RWPE1 (cell line): ENCODE data around the gene DCLRE1A.

Source experiments
- CTCF ChIA-PET: fragments of 350-600 bp; sonication (Branson Sonifier 250); formaldehyde crosslinking; extraction: SDS; loops from one replicate; lab custom pipeline; 2021; lab: Yijun Ruan, JAX
- POLR2A ChIA-PET: fragments of 400-600 bp; formaldehyde crosslinking; extraction: SDS; loops from one replicate; lab custom pipeline; 2020; ENCODE audit warnings: antibody characterized with exemption; ENCODE audit not compliant: low non-redundant PET; lab: Yijun Ruan, JAX
- DNase-seq: peaks from one replicate; pipeline ENCODE4 v3.0.0; 2012; ENCODE audit warnings: low spot score
- H3K27ac ChIP-seq: fragments of 450-650 bp; 2 replicates; pipeline ENCODE4 v1.5.1; 2017
- TF ChIP-seq, protein P1 (sequence below): fragments of 450-650 bp; conservative IDR thresholded peaks from 2 replicates; pipeline ENCODE4 v1.5.1; 2017; ENCODE audit warnings: low read depth, mild to moderate bottlenecking

The DCLRE1A gene

GRCh38 chr10:113891476-113891875 is 37.6 kb upstream of the DCLRE1A start:
- no peak overlapping the region for H3K27ac ChIP-seq
- TF ChIP-seq, protein P1, sequence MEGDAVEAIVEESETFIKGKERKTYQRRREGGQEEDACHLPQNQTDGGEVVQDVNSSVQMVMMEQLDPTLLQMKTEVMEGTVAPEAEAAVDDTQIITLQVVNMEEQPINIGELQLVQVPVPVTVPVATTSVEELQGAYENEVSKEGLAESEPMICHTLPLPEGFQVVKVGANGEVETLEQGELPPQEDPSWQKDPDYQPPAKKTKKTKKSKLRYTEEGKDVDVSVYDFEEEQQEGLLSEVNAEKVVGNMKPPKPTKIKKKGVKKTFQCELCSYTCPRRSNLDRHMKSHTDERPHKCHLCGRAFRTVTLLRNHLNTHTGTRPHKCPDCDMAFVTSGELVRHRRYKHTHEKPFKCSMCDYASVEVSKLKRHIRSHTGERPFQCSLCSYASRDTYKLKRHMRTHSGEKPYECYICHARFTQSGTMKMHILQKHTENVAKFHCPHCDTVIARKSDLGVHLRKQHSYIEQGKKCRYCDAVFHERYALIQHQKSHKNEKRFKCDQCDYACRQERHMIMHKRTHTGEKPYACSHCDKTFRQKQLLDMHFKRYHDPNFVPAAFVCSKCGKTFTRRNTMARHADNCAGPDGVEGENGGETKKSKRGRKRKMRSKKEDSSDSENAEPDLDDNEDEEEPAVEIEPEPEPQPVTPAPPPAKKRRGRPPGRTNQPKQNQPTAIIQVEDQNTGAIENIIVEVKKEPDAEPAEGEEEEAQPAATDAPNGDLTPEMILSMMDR = no peak
- DNase-seq = no peak
- CTCF ChIA-PET = interaction anchor here (0.5 to 1.2 kb wide), 5 partner anchors 27 to 1826 kb away, joined by 3 to 6 read pairs (median 4); no protein-coding TSS in a partner anchor
- POLR2A ChIA-PET = no interaction called here

DNA sequence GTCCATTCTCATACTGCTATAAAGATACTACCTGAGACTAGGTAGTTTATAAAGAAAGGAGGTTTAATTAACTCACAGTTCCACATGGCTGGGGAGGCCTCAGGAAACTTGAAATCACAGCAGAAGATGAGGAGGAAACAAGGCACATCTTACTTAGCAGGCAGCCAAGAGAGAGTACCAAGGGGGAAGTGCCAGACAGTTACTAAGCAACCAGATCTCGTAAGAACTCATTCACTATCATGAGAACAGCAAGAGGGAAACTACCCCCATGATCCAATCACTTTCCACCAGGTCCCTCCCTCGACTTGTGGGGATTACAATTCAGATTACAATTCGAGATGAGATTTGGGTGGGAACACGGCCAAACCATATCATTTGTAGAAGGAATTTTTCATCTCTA is 36.9 kb upstream of the DCLRE1A start:
- ChIA-PET CTCF (interaction anchor here (0.5 kb wide), 2 partner anchors 90 to 157 kb away, joined by 3 to 4 read pairs; no protein-coding TSS in a partner anchor), POLR2A (no interaction called here)
- DNase-seq = no peak
- no peak overlapping the region for H3K27ac ChIP-seq
- TF ChIP-seq, protein P1 = no peak

DNA sequence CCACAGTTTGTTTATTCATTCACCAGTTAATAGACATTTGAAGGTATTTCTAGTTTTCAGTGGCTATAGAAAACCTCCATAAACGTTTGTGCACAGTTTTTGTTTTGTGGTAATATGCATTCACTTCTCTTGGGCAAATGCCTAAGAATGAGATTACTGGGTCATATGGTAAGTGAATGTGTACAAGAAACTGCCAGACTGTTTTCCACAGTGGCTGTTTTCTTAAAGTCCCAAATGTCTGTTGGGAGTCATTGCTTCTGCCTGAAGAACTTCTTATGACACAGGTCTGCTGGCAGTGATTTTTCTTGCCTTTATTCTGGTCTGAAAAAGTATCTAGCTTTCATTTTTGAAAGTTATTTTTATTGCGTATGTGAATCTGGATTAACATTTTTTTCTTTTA is 36.0 kb upstream of the DCLRE1A start:
- ChIA-PET CTCF (no interaction called here), POLR2A (no interaction called here)
- TF ChIP-seq, protein P1 = no peak
- H3K27ac ChIP-seq = no peak overlapping the region
- no peak for DNase-seq

DNA sequence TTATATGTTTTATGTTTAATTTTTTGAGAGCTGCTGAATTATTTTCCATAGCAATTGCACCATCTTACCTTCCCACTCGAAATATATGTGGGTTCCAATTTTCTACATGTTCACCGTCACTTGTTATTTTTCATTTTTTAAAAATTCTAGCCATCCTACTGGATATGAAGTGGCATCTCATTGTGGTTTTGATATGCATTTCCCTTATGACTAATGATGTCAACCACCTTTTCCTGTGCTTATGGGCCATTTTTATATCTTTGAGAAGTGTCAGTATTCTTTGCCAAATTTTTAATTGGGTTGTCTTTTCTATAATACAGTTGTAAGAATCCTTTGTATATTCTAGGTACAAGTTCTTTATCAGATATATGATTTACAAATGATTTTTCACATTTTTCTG is 28.4 kb upstream of the DCLRE1A start:
- DNase-seq = no peak
- POLR2A ChIA-PET = no interaction called here
- CTCF ChIA-PET = no interaction called here
- TF ChIP-seq, protein P1 = no peak
- no peak overlapping the region for H3K27ac ChIP-seq

DNA sequence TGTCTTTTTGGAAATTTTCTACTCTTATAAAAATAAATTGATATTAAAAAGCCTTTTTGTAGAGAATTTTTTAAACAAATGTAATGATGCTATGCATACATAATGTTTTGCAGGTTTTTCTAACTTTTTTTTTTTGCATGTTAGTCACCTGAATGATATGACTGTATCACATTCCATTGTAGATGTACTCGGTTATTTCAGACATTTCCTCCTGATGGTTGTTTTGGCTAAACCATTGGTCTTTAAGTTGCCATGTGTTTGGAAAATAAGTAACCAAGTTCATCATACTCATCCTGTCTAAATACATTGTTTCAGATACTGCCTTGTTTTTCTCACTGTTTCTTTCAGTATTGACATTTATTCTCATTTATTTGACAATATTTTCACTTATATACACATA is 26.4 kb upstream of the DCLRE1A start:
- POLR2A ChIA-PET = no interaction called here
- CTCF ChIA-PET = interaction anchor here (0.7 kb wide), 2 partner anchors 80 to 1236 kb away, joined by 4 to 5 read pairs; no protein-coding TSS in a partner anchor
- DNase-seq = peak; percentile 28
- H3K27ac ChIP-seq = no peak overlapping the region
- TF ChIP-seq, protein P1 = no peak

- ChIA-PET CTCF (interaction anchor here (0.7 kb wide), 2 partner anchors 80 to 1237 kb away, joined by 4 to 5 read pairs; no protein-coding TSS in a partner anchor), POLR2A (no interaction called here)
- no peak overlapping the region for H3K27ac ChIP-seq
- TF ChIP-seq, protein P1 = no peak
- no peak for DNase-seq
These were observed 25.8 kb upstream of the DCLRE1A start for GRCh38 chr10:113879691-113880090.
